ENCODE results near the gene NTRK3. TPM values are rescaled to one million over a fixed set of nuclear protein-coding genes. Genes with fewer than 3 reads are reported as not detected.

NTRK3 gene
- total RNA-seq, 1 donor from 2014 or later = 3.7 TPM

DNA sequence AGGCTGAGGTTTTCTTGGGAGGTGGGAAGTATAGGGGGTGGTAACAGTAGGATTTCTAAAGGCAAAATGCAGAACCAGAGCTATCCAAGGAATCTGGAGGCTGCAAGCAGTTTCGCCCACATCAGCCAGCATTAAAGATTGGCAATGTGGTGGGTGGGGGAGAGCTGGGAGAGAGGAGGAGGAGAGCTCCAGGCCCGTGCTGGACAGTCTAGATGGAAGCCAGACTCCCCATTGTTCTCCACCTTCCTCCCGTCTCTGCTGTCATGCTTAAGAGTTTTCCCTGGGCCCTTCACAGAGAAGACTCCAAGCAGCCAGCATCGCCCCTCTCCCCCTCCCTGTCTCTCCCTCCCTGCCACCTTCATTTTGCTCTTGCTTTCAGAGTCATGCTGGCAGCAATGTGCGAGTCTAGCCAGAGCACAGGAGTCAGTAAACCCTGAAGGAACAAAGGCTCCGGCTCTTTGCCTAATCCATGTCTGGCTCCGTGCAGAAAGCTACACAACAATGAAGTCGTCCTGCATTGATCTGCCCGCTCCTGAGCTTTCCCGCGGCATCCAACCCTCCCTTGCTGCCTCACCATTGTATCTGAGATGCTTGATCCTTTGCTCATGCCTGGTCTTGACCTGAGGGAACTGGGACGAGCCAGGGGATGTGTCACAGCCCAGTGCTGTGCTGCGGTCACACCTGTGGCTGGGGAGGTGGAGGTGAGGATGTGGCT, 282.9 kb downstream of the NTRK3 start:
- DNase-seq (ENCODE audit: low spot score) = no peak
- intact Hi-C loops (cut with DNase I) = no loop called here

DNA sequence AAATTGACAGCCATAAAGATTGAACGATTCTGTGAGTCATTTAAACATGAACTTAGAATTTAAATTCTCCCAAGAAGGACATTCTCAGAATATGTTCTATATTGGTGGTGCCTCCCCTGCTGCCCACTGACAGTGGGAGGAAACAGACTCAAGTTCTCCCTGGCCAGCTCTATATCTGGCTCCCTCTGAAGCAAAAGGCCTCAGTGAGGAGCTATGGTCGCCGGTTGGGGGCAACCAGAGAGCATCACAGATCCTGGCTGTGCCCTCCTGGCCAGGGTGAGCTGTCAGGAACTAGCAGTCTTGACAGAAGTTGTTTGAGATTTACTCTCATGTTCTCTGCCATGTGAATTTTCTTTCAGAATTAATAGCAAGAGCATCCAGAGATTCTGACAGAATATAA, 285.5 kb downstream of the NTRK3 start:
- no peak for DNase-seq (ENCODE audit: low spot score)
- intact Hi-C loops (cut with DNase I) = no loop called here

DNA sequence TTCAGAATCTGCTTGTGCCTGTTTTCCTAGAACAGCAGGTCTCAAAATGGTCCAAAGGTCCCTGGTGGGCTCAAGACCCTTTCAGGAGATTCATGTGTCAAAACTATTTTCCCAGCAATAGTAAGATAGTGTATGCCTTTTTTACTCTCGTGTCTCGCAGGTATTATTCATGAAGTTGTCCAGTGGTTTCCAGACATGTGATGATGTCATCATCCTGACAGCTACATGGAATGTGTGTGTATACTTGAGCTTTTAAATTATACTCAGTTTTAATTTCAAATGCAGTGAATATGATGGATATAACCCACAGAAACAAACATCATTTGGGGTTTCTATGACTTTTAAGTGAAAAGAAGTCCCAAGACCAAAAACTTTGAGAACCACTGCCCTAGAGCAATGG, 288.6 kb downstream of the NTRK3 start:
- no peak for DNase-seq (ENCODE audit: low spot score)

DNA sequence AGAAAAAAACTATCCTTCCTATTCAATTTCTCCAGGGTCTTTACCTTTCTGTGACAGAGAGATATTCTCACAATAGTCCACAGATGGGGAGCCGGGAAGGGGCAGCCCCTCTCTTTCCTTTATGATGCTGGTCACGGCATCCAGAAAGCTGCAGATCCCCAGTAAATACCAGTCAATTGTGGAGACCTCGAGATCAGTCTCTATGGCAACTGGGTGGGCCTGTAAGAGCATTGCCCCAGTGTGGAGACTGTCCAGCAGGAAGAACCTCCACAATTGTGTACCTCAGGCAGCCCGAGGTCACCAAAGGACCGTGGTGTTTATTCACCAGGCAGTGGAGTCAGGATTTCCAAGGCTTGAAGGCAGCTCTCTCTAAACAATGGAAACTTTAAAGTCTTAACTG, 291.2 kb downstream of the NTRK3 start:
- DNase-seq (ENCODE audit: low spot score) = no peak
- intact Hi-C loops (cut with DNase I) = no loop called here

More for the DNA sequence above, 288.6 kb downstream of the NTRK3 start:
- intact Hi-C loops (cut with DNase I) = no loop called here

DNA sequence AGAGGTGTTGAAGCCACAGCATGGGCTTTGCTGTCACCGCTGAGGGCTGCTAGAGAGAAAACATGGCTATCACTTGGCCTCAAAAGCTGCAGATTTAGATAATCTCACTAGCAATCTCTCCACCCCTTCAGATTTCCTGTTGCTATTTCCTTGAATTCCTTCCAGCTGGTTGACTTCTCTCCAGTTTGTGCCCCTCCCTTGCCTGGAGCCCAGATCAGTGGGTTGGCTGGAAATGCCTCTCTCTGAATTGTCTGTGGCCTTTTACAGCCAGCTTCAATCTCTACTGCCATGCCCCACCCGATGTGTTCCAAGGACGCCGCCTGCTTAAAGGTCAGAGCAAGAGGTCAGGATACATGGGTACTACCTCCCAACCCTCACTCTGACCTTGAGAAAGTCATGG, 294.1 kb downstream of the NTRK3 start:
- no peak for DNase-seq (ENCODE audit: low spot score)
- intact Hi-C loops (cut with DNase I) = no loop called here

DNA sequence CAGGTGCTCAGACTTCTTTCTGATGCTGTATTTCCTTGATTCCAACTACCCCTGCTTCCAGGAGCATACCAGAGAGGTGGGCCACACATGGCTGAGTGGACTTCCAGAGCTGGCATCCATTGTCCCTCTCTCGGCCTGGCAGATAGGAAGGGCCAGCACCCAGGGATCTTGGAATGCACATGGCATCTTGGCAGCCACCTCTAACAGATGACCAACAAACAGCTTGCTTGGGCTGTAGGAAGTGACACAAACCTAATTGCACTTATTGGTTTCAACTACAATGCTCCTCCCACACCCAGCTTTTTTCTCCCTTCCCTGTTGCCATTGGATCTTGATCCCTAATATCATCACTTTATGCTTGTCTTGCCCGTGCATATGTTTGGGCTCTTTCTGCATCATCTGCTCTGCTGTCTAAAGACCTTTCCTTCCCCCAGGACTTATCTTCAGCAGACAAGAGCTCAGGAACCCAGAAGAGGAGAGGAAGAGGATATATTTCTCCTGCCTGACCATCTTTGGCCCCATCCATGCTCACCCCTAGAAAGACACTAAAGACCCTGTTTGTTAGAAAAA, 294.6 kb downstream of the NTRK3 start:
- no peak for DNase-seq (ENCODE audit: low spot score)
- intact Hi-C loops (cut with DNase I) = no loop called here

DNA sequence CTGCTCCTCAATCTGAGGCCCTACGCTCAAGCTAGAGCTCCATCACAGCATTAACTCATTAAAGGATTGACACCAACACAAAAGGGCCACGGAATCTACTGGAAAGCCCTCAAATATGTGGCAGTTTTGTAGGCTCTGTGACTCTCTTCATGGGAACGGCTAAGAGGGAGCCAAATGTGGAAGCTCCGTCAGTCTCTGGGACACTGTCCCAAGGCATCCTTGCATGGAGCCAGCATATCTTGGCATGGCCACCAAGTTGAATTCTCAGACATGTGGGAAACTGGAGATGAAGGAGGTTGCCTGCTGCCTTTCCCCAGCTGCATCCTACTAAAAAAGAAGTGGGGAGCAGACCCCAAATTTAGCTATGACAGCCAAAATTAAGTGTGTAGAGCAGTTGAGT, 296.9 kb downstream of the NTRK3 start:
- intact Hi-C loops (cut with DNase I) = no loop called here
- no peak for DNase-seq (ENCODE audit: low spot score)

DNA sequence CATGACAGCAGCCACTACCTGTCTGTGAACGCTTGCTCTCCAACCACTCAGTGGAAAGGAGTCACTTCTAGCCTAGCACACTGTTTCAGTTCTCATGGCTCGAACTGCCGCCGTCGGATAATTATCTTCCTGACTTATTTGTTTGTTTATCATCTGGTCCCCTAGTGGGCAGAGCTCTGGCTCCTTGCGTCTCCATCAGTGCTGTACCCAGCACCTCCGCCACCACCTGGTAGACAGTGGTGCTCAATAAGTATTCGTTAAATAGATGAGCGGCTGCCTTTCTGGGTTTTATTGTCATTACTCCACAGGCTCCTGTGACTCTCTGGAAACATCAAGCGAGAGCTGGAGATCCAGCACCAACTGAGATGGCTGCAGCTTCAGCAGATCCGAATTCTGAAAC, 297.5 kb downstream of the NTRK3 start:
- intact Hi-C loops (cut with DNase I) = no loop called here
- DNase-seq (ENCODE audit: low spot score) = no peak

DNA sequence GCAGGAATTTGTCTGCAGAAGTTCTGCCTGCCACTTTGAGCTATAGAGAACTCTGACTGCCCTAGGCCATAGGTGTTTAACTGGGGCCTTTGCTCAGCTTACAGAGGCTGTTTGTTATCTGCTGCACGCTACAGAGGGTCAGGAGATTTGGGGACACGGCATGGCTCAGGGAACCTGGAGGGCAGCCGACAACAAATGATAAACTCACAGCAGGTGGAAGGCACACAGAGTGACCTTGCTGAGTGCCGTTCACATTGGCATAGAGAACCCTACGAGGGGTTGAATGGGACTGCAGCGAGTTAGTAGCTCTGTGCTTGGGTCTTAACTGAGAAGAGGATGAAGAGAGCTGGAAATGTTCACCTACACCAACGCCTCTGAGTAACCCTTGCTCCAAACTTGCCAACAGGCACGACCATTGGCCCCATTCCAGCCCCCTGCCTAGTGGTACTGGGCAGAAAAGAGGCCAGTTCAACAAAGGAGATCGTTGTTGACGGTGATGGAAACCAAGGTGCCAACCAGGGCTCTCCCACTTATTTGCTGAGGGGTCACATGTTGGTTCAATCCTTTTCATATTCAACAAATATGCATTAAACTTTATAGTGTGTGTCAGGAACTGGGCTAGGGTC, 301.1 kb downstream of the NTRK3 start:
- DNase-seq (ENCODE audit: low spot score) = no peak
- intact Hi-C loops (cut with DNase I) = no loop called here

DNA sequence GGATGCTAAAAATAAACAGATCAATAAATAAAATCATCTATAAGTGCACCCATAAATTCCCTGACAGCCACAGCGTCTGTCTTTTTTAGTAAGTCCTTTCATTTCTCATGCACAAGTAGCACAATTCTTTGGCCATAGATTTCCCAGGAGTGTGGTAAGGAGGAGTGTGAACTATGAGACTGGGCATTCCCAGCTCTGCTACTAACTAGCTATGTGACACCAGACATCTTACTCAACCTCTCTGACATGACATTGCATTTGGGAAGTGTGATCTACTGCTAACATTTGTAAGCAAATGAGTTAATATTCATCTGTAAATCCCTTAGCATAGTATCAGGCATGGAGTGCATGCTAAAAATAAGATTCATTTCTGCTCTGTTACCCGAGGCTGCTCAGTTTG, 301.7 kb downstream of the NTRK3 start:
- DNase-seq (ENCODE audit: low spot score) = no peak
- intact Hi-C loops (cut with DNase I) = no loop called here

DNA sequence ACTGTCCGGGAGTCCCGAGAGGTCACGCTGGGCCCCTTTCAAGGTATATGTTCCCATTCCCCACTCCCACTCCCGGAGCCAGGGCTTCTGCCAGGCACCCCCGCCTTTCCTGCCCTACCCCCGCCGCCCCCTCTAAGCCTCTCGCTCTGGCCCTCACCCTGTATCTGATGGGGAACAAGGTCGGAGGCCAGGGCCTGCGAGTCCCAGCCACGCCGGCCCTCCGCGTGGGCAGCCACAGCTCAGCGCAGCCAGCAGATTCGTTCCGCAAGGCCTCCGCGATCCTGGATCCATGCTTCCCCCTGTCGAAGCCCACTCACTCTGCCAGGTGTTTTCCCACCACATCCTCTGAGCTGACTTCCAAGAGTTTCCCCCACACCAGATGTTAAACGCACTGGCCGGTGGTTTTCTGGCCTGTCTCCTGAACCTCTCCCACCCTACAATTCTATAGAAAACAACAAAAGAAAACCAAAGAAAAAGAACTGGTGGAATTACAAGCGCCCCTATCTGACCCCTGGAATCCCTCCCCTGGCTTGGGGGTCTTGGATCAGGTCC, 303.7 kb downstream of the NTRK3 start:
- intact Hi-C loops (cut with DNase I) = no loop called here
- DNase-seq (ENCODE audit: low spot score) = no peak

DNA sequence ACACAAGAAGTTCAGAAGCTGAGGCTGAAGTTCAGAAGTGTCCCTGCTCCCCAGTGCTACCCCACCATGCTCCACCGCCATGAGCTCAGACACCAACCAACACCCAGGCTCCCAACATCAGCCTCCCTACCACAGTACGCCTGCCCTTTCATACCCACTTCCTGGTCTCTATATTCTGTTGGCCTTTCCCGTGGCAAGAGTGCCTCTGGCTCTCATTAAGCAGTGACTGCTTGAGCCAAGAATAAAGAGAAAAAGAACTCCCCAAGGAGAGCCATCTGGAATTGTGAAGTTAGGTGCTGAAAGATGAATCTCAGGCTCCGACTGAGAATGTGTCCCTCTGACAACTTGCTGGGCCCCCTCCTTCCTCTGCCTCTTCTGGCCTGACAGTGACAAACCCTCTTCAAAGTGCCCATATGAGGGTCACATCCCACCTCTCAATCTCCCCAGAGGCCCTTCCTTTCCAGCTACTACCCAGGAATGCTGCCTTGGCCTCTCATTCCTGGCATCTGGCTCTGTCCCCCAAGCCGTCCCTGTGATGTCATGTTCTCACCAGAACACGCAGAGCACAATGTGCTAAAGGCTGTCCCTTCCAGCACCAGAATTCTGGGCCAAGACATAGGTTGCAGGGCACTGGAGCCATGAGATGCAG, 306.8 kb downstream of the NTRK3 start:
- DNase-seq (ENCODE audit: low spot score) = no peak
- intact Hi-C loops (cut with DNase I) = no loop called here

DNA sequence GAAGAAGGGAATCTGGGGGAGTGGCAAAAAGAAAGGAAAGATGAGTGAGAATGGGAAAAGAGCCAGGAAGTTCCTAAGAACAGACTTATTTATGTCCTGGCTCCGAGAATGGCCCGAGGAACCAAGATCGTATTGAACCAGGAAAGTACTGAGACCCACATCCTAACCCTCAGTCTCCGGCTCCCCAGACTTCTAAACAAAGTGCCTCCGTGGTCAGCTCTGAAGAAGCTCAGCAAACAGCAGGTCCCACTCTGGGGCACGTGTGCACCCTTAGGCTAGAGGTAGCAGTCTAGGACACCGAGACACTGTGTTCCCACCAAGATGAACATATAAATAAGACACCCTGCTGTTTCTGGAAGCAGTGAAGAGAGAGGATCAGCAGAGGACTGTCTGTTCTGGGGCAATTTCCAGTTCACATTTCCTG, 307.4 kb downstream of the NTRK3 start:
- DNase-seq (ENCODE audit: low spot score) = no peak
- intact Hi-C loops (cut with DNase I) = no loop called here

DNA sequence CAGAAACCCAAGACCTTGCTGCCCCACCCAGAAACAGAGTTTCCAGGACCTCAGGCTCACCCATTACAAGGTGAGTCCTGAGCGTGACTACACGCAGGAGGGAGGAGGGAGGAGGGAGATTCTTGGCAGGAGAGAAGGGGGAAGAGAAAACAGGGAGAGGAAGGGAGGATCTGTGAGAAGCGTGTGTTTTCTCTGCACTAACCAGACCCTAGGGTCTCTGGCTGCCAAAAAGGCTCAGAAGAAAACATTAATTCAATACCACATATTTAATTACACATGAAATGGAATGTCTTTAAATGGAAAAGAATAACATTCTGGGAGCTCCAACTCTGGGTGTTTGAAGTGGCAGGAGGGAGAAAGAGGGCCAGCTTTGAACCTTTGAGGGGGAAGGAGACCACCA, 309.0 kb downstream of the NTRK3 start:
- intact Hi-C loops (cut with DNase I) = no loop called here

DNA sequence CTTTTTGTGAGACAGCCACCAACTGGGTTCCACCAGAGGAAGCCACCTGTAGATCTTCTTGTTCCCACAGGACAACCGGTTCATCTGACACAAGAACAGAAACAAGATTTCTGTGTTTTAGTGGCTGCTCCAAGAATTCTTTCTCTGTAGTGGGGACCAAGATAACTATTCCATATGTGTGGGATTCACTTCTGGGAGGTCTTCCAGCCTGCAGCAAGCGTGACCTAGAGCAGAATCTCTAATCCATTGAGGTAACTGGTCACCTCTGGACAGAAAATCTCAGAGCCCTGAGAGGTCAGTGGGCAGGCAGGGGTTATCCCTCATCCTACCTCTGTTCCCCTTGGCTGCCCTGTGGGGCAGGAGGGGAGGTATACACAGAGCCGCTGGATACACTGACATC, 311.3 kb downstream of the NTRK3 start:
- DNase-seq (ENCODE audit: low spot score) = no peak
- intact Hi-C loops (cut with DNase I) = no loop called here

More for the DNA sequence above, 309.0 kb downstream of the NTRK3 start:
- DNase-seq (ENCODE audit: low spot score) = no peak

DNA sequence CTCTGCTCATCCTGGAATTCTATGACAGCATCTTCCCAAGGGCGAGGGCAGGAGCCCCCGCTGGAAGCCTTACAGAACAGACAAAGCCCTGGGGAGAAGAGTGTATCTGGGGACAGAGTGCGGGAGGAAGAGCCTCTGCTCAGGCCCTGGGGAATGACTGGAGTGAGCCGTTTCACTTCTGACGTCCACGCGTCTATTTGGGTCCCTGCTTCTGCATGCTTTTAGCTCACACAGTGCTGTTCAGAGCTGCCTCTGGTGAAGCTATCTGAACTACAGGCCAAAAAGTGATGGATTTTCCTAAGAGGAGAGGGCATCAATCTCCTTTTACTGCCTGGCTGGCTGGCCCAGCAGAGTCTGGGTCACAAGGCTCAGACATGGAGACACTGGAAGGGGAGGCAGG, 311.8 kb downstream of the NTRK3 start:
- intact Hi-C loops (cut with DNase I) = no loop called here
- DNase-seq (ENCODE audit: low spot score) = no peak

DNA sequence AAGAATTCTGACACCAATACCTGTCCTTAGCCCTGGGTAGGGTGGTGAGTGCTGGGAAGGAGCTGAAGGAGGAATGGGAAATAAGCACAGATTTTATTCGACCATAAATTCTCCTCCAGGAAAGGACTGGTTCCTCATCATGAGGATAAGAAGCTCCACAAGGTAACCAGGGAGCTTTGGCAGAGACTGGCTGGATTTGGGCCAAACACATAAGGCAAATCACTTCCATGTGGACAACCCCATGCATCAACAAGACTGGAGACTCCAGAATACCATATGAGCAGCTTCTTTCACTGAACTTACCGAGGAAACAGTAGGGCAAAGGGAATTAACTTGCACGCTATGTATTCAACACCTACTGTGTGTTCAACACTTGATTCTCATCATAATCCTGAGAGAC, 312.5 kb downstream of the NTRK3 start:
- DNase-seq (ENCODE audit: low spot score) = no peak
- intact Hi-C loops (cut with DNase I) = no loop called here

DNA sequence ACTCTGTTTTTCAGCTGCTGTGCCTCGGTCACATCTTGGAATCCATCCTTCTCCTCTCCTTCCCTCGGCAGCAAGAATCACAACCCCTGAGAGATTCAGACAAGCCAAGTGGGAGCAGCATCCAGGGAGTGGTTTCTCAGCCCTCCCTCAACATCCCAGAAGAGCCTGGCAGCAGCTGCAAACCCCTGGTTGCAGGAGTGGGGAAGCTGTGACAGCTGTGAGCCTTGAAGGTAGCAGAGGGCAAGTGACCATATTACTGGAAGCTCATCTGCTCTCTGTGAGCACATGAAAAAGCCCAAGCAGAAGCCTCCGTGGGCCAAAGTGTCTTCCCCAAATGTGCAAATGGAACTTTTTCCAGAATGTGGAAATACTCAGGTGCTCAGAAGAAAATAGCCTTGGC, 312.9 kb downstream of the NTRK3 start:
- intact Hi-C loops (cut with DNase I) = no loop called here
- no peak for DNase-seq (ENCODE audit: low spot score)

DNA sequence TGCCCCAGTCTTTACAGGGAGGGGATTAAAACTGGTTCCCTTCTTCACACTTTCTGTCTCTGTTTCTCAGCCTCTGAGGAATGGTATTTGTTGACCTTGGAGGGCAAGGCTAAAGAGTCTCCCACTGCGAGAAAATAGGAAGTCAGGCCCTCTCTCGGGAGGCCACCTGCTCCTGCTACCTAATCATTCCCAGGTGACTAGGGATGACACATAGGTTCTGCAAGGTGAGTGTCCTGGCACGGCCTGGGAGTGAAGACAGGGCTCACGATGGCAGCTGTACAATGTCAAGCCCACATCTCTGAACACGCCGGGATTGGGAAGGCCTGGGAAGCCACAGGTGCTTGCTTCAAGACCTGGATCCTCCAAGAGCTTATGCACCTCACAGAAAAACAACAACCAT, 314.2 kb downstream of the NTRK3 start:
- intact Hi-C loops (cut with DNase I) = no loop called here
- DNase-seq (ENCODE audit: low spot score) = no peak

DNA sequence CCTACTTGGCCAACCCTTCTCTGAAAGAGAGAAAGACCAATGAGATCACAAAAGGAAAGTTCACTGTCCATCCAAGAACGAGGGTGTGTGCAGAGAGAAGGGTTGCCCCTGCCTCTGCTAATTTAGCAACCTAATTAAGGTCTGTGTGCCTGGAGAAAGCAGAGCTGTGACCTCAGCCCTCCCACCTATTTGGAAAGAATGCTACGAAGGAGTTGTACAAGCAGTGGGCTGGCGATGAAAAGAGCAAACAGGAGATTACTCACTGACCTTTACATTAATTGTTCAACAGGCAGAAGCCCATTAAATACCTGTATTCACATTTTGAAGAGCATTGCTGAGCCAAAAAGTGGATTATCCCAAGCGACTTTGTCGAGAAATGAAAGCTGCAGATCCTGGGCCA, 314.9 kb downstream of the NTRK3 start:
- DNase-seq (ENCODE audit: low spot score) = no peak
- intact Hi-C loops (cut with DNase I) = no loop called here

DNA sequence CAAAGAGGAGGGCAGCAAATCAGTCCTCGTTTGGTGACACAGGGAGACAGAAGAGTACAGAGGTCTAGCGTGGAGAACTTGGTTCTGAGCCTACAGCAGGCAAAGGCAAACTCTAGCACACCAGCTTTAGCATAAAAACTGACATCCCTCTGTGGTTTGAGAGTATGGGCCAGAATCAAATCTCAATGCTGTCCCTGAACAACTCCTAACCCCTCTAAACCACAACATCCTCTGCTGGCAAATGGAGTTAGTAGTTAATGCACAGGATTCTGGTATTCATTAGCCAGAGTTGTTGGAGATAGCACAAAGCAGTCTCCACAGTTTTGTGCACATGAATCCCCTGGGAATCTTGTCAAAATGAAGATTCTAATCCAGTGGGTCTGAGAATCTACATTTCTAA, 315.8 kb downstream of the NTRK3 start:
- intact Hi-C loops (cut with DNase I) = no loop called here
- no peak for DNase-seq (ENCODE audit: low spot score)
